KOPT-K1 (cell line): ENCODE results near the gene CILP2.

Experiments
- H3K27ac ChIP-seq: fragments of 200-600 bp; sonication (generic); 2 replicates; pipeline ENCODE4 v1.5.1; 2016; ENCODE audit warnings: antibody characterized with exemption, mild to moderate bottlenecking, low read depth, low read length; ENCODE audit not compliant: poor library complexity, severe bottlenecking
- H3K36me3 ChIP-seq: fragments of 200-600 bp; sonication (generic); 2 replicates; pipeline ENCODE4 v1.5.1; 2017; ENCODE audit warnings: antibody characterized with exemption, mild to moderate bottlenecking, low read length, moderate library complexity; ENCODE audit not compliant: insufficient read depth
- H3K9me3 ChIP-seq: fragments of 200-600 bp; sonication (generic); 2 replicates; pipeline ENCODE4 v1.5.1; 2017; ENCODE audit warnings: antibody characterized with exemption, low read length, mild to moderate bottlenecking; ENCODE audit not compliant: insufficient read depth, poor library complexity, severe bottlenecking

The CILP2 gene, protein sequence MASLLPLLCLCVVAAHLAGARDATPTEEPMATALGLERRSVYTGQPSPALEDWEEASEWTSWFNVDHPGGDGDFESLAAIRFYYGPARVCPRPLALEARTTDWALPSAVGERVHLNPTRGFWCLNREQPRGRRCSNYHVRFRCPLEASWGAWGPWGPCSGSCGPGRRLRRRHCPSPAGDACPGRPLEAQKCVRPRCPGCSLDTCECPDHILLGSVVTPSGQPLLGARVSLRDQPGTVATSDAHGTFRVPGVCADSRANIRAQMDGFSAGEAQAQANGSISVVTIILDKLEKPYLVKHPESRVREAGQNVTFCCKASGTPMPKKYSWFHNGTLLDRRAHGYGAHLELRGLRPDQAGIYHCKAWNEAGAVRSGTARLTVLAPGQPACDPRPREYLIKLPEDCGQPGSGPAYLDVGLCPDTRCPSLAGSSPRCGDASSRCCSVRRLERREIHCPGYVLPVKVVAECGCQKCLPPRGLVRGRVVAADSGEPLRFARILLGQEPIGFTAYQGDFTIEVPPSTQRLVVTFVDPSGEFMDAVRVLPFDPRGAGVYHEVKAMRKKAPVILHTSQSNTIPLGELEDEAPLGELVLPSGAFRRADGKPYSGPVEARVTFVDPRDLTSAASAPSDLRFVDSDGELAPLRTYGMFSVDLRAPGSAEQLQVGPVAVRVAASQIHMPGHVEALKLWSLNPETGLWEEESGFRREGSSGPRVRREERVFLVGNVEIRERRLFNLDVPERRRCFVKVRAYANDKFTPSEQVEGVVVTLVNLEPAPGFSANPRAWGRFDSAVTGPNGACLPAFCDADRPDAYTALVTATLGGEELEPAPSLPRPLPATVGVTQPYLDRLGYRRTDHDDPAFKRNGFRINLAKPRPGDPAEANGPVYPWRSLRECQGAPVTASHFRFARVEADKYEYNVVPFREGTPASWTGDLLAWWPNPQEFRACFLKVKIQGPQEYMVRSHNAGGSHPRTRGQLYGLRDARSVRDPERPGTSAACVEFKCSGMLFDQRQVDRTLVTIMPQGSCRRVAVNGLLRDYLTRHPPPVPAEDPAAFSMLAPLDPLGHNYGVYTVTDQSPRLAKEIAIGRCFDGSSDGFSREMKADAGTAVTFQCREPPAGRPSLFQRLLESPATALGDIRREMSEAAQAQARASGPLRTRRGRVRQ

DNA sequence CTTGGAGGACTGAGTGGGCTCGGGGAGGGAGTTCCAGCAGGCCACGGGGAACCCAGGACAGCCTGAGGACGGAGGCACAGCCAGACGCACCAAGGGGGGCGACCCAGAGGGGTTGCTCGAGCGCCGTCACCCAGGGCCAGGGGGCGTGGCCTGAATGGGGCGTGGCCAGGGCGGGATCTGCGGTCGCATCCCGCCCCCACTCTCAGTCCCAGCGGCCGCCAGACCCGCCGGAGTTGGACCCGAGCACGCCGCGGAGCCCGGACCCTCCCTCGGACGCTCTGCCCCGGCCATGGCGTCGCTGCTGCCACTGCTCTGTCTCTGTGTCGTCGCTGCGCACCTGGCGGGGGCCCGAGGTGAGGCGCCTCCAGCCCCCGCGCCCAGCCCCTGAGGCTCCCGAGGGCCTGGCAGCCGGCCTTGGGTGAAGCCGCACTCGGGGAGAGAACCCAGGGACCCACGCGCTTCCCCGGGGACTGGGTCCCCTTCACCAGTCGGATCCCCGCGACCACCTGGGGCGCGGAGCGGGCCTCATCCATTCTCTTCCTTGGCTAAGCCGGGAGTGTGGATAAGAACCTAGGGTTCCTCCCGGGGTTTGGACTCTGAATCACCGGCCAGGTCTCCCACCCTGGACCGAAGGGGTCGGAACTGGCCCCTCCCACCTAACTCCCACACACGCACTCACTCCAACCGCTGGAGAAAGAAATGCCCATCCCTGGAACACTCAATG is at the start of gene CILP2:
Gene CILP2, plus strand, starts transcription at position 205 of the 724 bp plus-strand sequence. Its CDS starts 85 bp downstream, at position 290.
- H3K9me3 ChIP-seq: no peaks in the 10 kb centered on the region
- no peaks in the 10 kb centered on the region; the same call in 1 of the 2 replicates for H3K36me3 ChIP-seq
- no peak within 1 kb of the TSS for H3K27ac ChIP-seq

DNA sequence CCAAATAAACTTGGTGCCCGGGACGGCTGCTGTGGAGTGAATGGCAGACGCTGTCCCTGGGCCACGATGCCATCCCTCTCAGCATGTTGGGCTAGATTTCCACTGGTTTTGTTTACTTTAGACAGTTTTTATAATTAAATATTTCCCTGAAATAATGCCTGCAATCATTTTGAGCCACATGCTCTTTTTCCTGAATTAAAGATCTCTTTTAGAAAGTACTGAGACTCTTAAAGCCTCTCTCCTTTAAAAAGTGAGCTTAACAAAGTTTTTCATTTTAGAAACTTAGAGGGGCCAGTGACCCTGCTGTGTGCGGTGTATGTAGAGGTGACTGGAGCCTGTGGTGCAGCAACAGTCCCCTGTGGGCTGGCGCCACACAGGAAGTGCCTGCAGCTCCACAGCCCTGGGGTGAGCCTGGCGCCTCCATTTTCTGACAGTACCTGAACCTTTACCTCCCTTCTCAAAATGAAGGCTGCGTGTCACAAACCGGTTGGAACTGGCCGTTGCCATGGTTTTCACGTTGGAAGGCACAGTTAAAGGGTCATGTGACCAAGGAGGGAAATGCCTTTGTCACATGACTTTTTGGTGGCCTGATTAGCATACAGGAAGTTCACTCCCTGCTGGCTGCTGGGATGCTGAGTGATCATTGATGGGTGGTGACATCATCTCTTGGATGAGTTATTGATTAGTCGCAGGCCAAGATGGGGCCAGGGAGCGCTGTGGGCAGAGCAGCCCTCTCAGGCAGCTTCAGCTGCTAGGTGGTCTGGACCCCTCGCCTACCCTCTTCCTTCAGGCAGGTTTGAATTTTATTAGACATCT is 49.0 kb upstream of the CILP2 start:
- H3K36me3 ChIP-seq: peaks cover 60% of the 10 kb centered on the region
- H3K27ac ChIP-seq: peak overlapping the region; percentile 70
- H3K9me3 ChIP-seq: no peaks in the 10 kb centered on the region

DNA sequence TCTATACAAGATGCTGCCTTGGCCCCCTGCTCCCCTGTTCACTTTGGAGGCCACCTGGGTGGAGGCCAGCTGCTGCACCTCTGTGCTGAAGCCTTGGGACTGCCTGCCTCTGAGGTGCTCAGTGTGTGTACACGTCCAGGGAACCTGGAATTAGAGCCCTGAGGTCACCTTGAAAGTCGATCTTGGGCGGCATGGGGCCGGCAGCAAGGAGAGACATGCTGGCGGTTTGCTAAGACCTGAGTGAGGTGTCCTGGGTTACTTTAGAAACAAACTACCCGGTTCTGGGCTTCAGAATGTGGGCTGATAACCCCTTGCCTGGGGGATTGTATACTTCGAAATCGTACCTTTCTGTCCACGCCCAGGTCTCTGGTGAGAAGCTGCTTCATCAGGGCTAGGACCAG is 48.3 kb upstream of the CILP2 start:
- Histone ChIP-seq H3K9me3 (no peaks in the 10 kb centered on the region), H3K27ac (peak overlapping the region; percentile 70), H3K36me3 (peaks cover 63% of the 10 kb centered on the region)

DNA sequence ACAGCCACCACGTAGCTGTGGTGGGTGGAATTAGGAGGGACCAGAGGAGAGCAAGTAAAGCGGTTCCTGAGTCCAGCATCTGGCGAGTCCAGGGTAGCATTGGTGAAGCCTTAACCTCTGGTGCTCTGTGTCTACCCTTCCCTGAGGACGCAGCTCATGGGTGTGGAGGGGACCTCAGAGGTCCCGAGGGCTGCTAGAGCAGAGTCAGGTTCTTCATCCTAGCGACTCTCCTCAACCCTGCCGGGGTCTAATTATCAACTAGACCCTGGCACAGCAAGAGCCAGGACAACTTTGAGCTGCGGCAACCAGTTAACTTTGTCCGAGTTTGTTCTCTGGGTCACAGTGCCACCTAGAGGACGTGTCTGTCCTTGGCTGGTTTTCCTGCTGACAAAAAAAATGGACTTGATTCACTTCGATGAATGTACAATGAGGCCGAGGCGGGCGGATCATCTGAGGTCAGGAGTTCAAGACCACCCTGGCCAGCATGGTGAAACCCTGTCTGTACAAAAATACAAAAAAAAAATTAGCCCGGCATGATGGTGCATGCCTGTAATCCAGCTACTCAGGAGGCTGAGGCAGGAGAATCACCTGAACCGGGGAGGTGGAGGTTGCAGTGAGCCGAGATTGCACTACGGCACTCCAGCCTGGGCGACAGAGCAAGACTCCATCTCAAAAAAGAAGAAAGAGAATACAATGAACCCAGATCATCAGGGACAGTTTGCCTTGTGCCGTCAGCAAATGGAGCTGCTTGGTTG is 47.7 kb upstream of the CILP2 start:
- Histone ChIP-seq H3K36me3 (peaks cover 63% of the 10 kb centered on the region), H3K9me3 (no peaks in the 10 kb centered on the region), H3K27ac (peak overlapping the region; percentile 70)

DNA sequence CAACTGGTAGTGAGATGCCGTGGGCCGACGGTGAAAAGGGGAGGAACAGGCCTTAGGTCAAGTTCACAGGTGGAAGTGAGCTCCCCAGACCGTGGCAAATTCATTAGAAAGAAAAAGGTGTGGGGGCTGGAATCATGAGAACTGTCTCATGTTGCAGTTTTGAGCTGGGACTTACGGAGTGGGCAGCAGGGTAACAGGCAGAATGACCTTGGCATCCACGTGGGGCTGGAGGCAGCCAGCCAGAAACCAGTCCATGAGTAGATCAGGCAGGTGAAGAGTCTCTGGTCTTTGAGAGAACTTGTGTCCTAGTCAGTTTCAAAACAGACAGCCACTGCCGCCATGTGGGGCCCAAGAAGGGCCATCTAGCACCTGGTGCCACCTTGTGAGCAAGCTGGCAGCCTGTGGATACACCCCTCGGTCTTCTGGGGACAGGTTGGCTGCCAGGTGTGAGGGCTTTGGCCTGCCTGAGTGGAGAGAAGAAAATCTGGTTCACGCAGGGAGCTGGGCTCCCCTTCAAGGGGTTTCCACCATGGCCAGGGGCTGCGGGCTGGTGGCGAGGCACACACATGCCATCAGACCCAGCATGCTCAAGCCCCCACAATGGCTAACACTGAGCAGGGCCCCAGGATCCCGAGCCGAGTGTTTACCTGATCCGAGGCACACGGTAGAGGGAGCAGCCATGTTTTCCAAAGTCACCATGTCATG is 46.6 kb upstream of the CILP2 start:
- Histone ChIP-seq H3K9me3 (no peaks in the 10 kb centered on the region), H3K36me3 (peaks cover 65% of the 10 kb centered on the region), H3K27ac (no peak overlapping the region)

DNA sequence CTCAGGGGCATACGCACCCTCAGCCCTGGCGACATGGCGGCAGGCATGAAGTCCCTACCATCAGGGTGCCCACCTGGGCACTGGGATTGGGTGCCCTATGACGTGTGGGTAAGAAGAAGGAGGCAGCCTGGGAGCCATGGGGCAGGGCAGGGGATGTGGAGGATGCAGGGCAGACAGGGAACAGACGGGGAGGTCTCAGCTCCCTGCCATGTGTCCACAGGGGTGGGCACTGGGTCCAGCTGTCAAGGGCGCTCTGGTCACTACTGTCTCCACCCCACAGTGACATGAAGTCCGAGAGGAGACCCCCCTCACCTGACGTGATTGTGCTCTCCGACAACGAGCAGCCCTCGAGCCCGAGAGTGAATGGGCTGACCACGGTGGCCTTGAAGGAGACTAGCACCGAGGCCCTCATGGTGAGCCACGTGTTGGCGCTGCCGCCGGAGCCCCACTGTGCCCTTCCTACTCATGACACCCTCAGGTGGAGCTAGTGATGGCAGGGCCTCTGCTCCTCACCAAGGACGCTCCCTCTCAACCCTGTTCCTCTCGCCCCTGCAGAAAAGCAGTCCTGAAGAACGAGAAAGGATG is 45.9 kb upstream of the CILP2 start:
- Histone ChIP-seq H3K9me3 (no peaks in the 10 kb centered on the region), H3K36me3 (peaks cover 66% of the 10 kb centered on the region), H3K27ac (no peak overlapping the region)

DNA sequence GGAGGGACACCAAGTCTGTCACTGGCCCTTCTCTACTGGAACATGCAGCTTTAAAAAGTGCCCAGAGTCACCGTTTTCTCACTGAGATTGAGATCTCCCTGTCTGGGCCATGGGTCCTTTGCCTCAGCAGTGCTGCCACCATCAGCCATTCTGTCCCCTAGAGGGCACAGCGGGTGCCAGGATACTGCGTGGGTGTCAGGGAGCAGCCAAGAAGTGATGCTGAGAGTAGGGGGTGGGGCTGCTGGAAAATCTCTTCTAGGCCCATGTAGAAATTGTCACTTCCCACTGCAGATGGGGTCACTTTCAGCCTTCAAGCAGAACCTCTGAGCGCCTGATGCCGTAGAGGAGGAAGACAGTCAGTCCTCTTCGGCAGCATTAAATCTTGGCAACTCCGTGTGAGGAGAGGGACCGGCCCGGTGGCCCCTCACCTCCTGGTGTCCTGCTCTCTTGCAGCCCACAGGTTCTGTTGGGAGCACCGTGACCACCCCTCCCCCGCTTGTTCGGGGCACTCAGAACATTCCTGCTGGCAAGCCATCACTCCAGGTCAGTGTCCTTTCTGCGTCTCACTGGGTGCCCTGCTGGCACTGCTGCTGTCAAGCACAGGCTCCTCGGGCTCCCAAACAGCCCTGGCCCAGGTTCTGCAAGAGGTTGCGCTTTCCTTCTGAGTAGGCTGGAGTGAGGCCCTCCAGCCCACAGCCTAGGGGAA is 44.1 kb upstream of the CILP2 start:
- H3K36me3 ChIP-seq: peaks cover 85% of the 10 kb centered on the region
- no peak overlapping the region for H3K27ac ChIP-seq
- no peaks in the 10 kb centered on the region for H3K9me3 ChIP-seq

DNA sequence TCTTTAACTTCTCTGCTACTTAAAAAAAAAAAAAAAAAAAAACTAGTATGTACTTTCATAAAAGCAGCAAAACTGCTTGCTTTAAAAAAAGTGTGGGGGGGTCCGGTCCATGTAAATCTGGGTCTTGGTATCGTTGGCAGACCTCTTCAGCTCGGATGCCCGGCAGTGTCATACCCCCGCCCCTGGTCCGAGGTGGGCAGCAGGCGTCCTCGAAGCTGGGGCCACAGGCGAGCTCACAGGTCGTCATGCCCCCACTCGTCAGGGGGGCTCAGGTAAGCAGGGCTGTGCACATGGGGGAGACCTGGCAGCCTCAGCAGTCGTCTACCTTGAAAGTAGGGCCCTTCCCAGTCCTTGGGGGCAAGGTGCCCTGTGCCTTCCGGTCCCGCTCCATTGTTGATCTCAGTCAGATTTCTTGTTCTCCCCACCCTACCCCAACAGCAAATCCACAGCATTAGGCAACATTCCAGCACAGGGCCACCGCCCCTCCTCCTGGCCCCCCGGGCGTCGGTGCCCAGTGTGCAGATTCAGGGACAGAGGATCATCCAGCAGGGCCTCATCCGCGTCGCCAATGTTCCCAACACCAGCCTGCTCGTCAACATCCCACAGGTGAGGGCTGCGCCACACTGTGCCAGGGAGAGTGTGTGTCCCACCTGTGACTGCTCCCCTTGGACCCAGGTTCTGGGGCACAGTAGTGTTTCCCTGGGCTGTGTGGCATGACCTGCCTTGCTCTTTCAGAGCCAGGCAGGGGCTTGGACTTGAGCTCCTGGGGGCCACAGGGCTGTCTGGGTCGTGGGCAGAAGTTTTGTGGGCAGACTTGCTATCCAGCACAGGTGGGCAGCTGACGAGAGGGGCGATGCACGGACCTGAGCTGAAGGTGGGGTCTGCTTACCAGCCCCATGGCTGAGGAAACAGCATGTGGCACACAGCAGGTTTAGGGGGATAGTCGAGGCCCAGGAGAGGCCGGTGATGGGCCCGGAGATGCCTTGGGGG is 42.2 kb upstream of the CILP2 start:
- no peaks in the 10 kb centered on the region for H3K9me3 ChIP-seq
- H3K27ac ChIP-seq: no peak overlapping the region
- H3K36me3 ChIP-seq: peaks cover 100% of the 10 kb centered on the region

DNA sequence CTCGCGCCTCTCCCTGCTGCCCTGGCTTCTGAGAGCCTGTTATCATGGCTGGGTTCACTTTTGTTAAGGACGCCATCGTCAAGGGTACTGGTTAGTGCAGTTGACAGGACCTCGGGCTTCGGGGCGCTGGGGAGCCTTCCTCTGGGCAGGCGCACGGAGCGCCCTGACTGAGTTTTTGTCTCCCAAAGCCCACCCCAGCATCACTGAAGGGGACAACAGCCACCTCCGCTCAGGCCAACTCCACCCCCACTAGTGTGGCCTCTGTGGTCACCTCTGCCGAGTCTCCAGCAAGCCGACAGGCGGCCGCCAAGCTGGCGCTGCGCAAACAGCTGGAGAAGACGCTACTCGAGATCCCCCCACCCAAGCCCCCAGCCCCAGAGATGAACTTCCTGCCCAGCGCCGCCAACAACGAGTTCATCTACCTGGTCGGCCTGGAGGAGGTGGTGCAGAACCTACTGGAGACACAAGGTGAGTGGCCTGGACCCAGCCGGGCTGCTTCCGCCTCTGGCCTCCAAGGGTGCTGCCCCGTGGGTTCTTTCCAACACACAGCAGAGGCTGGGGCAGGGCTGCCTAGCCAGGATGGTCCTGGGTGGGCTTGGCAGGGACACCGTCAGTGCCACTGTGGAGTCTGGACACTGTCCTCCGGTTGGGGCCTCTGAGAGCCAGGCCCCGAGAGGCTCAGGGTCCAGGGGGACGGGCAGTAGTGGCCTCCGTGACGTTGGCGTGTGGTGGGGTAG is 39.6 kb upstream of the CILP2 start:
- Histone ChIP-seq H3K36me3 (peaks cover 100% of the 10 kb centered on the region), H3K27ac (no peak overlapping the region), H3K9me3 (no peaks in the 10 kb centered on the region)

DNA sequence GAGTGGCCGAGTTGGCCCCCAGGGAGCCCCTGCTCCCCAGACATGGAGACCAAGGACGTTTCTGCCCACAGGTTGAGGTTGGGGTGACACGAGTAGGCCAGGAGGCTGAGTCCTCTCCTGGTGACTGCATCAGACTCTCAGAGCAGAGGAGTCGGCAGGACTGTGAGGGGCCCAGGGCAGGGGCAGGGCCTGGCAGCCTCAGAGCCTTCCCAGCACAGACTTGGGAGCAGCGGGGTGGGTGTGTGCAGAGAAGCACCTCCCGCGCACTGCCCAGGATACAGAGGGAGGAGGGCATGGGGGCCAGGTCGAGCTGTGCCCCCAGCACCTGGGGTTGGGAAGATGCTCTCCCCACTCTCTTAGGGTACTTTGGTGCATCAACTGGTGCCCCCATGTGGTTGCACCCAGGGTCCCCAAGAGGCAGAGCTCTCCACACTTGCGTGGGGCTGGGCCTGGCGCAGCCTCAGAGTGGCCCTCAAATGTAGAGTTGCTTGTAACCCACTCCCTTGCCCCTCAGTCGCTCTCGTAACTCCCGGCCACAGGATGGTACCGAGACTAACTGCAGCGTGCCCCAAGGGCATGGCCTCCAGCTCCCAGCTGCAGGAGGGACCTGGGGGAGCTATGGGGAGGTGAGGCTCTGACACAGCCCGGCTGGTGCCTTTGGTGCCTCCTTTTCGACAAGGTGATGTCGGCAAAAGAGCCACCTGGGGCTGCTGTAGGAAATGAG is 38.6 kb upstream of the CILP2 start:
- H3K9me3 ChIP-seq: no peaks in the 10 kb centered on the region
- H3K27ac ChIP-seq: no peak overlapping the region
- H3K36me3 ChIP-seq: peaks cover 100% of the 10 kb centered on the region
